Naive B cell (primary cell): ENCODE measurements around the gene MCRS1. TPM values are rescaled to one million over a fixed set of nuclear protein-coding genes. Genes with fewer than 3 reads are reported as not detected.

ENCODE experiments used
- polyA plus RNA-seq, 6 donors: library from polyadenylated mRNA; unstranded; fragments of 300-500 nt; fragmentation: Illumina TruSeq; gene quantifications; one replicate each; pipeline ENCODE4 v1.2.3, GENCODE V29; 2021; ENCODE audit warnings: low read depth in 6 of 6

Gene MCRS1
- polyA plus RNA-seq, 6 donors from 2014 or later = 41.5 to 54.5 (median 51.1) TPM

Other genes with a start within 250 kb of the MCRS1 start
- gene TROAP, start 244.9 kb downstream of the MCRS1 start, polyA plus RNA-seq = 1 to 10 TPM in 1 of 6 donors, under 1 TPM in 1, not detected in 4; 0.86 to 2.1 TPM
- not detected for gene C1QL4, start 231.0 kb downstream of the MCRS1 start, polyA plus RNA-seq
- gene DNAJC22, start 221.3 kb downstream of the MCRS1 start, polyA plus RNA-seq = not detected
- gene SPATS2, start 200.7 kb downstream of the MCRS1 start, polyA plus RNA-seq = 10 to 100 TPM in 1 of 6 donors, 1 to 10 TPM in 5; 1.9 to 11.4 (median 9.0) TPM
- under 1 TPM in 3 of 6 donors, not detected in 3; 0.09 to 0.33 (median 0.18) TPM for gene KCNH3, start 29.1 kb downstream of the MCRS1 start, polyA plus RNA-seq
- gene FAM186B, start 37.5 kb upstream of the MCRS1 start, polyA plus RNA-seq = under 1 TPM in 3 of 6 donors, not detected in 3; 0.16 to 0.21 (median 0.17) TPM
- gene PRPF40B, start 55.4 kb upstream of the MCRS1 start, polyA plus RNA-seq = 1 to 10 TPM; 1.3 to 3.4 (median 2.0) TPM
- gene FMNL3, start 139.3 kb upstream of the MCRS1 start, polyA plus RNA-seq = 10 to 100 TPM in 4 of 6 donors, 1 to 10 TPM in 2; 1.6 to 18.3 (median 15.2) TPM
- gene TMBIM6, start 173.4 kb upstream of the MCRS1 start, polyA plus RNA-seq = 1,000 to 10,000 TPM in 1 of 6 donors, 100 to 1,000 TPM in 5; 740 to 1,714 (median 822) TPM